Measurements from ENCODE around the gene ERF.

The ERF gene

GRCh38 chr19:42281146-42281826 is 26.4 kb upstream of the ERF start:
- DNase-seq (ENCODE audit: extremely low spot score) = no peak
- ChIA-PET CTCF (interaction anchor here (0.7 to 1.2 kb wide), 2 partner anchors 35 to 38 kb away, joined by 3 read pairs; no protein-coding TSS in a partner anchor), POLR2A (interaction anchor here (1.0 to 6.3 kb wide), 5 partner anchors 21 to 115 kb away, joined by 3 to 140 read pairs (median 8); partner anchors contain the start of genes GSK3A, PAFAH1B3 and PRR19)
- TF ChIP-seq ELF4 (IDR thresholded peaks at IDR 0.05) = no peak
- no peak for TF ChIP-seq HDGF (IDR thresholded peaks at IDR 0.05; ENCODE audit: borderline replicate concordance)
- TF ChIP-seq PKNOX1 (IDR thresholded peaks at IDR 0.05) = no peak
- no peak for TF ChIP-seq BHLHE40 (IDR thresholded peaks at IDR 0.05; ENCODE audit: borderline replicate concordance)
- no peak for TF ChIP-seq TARDBP (IDR thresholded peaks at IDR 0.05)
- no peak for TF ChIP-seq SP1 (IDR thresholded peaks at IDR 0.05)
- TF ChIP-seq FOXK2 (IDR thresholded peaks at IDR 0.05) = no peak
- TF ChIP-seq LEF1 (IDR thresholded peaks at IDR 0.05; ENCODE audit: borderline replicate concordance) = no peak
- no peak for TF ChIP-seq FOXM1 (IDR thresholded peaks at IDR 0.05; ENCODE audit: borderline replicate concordance)
- TF ChIP-seq SUZ12 (IDR thresholded peaks at IDR 0.05) = no peak

- CTCF ChIA-PET = interaction anchor here (2.9 kb wide), 1 partner anchor 35 kb away, joined by 53 read pairs; no protein-coding TSS in a partner anchor
Measured at GRCh38 chr19:42280815-42281145, 25.9 kb upstream of the ERF start.

GRCh38 chr19:42279902-42280814 is 25.2 kb upstream of the ERF start:
- peak; percentile 94 for TF ChIP-seq FOXM1 (IDR thresholded peaks at IDR 0.05; ENCODE audit: borderline replicate concordance)
- no peak for TF ChIP-seq FOXA1 (IDR thresholded peaks at IDR 0.05)
- DNase-seq (ENCODE audit: extremely low spot score) = peak; percentile 84
- CTCF ChIA-PET = interaction anchor here (0.6 to 2.9 kb wide), 9 partner anchors 11 to 155 kb away, joined by 3 to 53 read pairs (median 3); partner anchors contain the start of genes CIC and GSK3A
- POLR2A ChIA-PET = interaction anchor here (0.8 to 6.3 kb wide), 8 partner anchors 10 to 41 kb away, joined by 3 to 140 read pairs (median 6); partner anchors contain the start of genes CIC, GSK3A, PAFAH1B3 and PRR19

More at GRCh38 chr19:42280815-42281145, 25.9 kb upstream of the ERF start:
- DNase-seq (ENCODE audit: extremely low spot score) = no peak
- no peak for TF ChIP-seq ELF4 (IDR thresholded peaks at IDR 0.05)
- TF ChIP-seq LEF1 (IDR thresholded peaks at IDR 0.05; ENCODE audit: borderline replicate concordance) = no peak
- no peak for TF ChIP-seq NFRKB (IDR thresholded peaks at IDR 0.05)
- no peak for TF ChIP-seq FOXA1 (IDR thresholded peaks at IDR 0.05)
- TF ChIP-seq TARDBP (IDR thresholded peaks at IDR 0.05) = no peak
- no peak for TF ChIP-seq ZNF384 (IDR thresholded peaks at IDR 0.05)
- no peak for TF ChIP-seq PKNOX1 (IDR thresholded peaks at IDR 0.05)
- no peak for TF ChIP-seq FOXM1 (IDR thresholded peaks at IDR 0.05; ENCODE audit: borderline replicate concordance)
- no peak for TF ChIP-seq BHLHE40 (IDR thresholded peaks at IDR 0.05; ENCODE audit: borderline replicate concordance)
- no peak for TF ChIP-seq HDGF (IDR thresholded peaks at IDR 0.05; ENCODE audit: borderline replicate concordance)
- POLR2A ChIA-PET = interaction anchor here (2.6 to 6.3 kb wide), 2 partner anchors 36 to 41 kb away, joined by 6 to 140 read pairs; partner anchors contain the start of gene GSK3A

- ChIA-PET POLR2A (interaction anchor here (0.8 to 6.3 kb wide), 8 partner anchors 10 to 40 kb away, joined by 3 to 140 read pairs (median 6); partner anchors contain the start of genes CIC, GSK3A, PAFAH1B3 and PRR19), CTCF (interaction anchor here (0.6 to 2.9 kb wide), 9 partner anchors 10 to 156 kb away, joined by 3 to 53 read pairs (median 3); partner anchors contain the start of genes CIC and GSK3A)
- no peak for TF ChIP-seq FOXK2 (IDR thresholded peaks at IDR 0.05)
- no peak for DNase-seq (ENCODE audit: extremely low spot score)
Measured at GRCh38 chr19:42279155-42279901, 24.4 kb upstream of the ERF start.

- POLR2A ChIA-PET = interaction anchor here (1.1 to 6.3 kb wide), 6 partner anchors 11 to 39 kb away, joined by 3 to 140 read pairs (median 6); partner anchors contain the start of genes GSK3A, PAFAH1B3 and PRR19
- no peak for DNase-seq (ENCODE audit: extremely low spot score)
- TF ChIP-seq ARNT (IDR thresholded peaks at IDR 0.05) = no peak
- TF ChIP-seq TARDBP (IDR thresholded peaks at IDR 0.05) = no peak
- TF ChIP-seq HDGF (IDR thresholded peaks at IDR 0.05; ENCODE audit: borderline replicate concordance) = no peak
- no peak for TF ChIP-seq L3MBTL2 (conservative IDR thresholded peaks at IDR 0.05)
- TF ChIP-seq ZNF384 (IDR thresholded peaks at IDR 0.05) = no peak
- no peak for TF ChIP-seq PKNOX1 (IDR thresholded peaks at IDR 0.05)
- TF ChIP-seq LEF1 (IDR thresholded peaks at IDR 0.05; ENCODE audit: borderline replicate concordance) = no peak
- no peak for TF ChIP-seq CTBP1 (IDR thresholded peaks at IDR 0.05; ENCODE audit: borderline replicate concordance)
- TF ChIP-seq FOXA1 (IDR thresholded peaks at IDR 0.05) = no peak
- TF ChIP-seq SUZ12 (IDR thresholded peaks at IDR 0.05) = no peak
- TF ChIP-seq SP1 (IDR thresholded peaks at IDR 0.05) = no peak
- TF ChIP-seq FOXK2 (IDR thresholded peaks at IDR 0.05) = no peak
- no peak for TF ChIP-seq NFRKB (IDR thresholded peaks at IDR 0.05)
- TF ChIP-seq BHLHE40 (IDR thresholded peaks at IDR 0.05; ENCODE audit: borderline replicate concordance) = no peak
- no peak for TF ChIP-seq ELF4 (IDR thresholded peaks at IDR 0.05)
- TF ChIP-seq FOXM1 (IDR thresholded peaks at IDR 0.05; ENCODE audit: borderline replicate concordance) = no peak
- CTCF ChIA-PET = interaction anchor here (0.9 to 2.9 kb wide), 4 partner anchors 14 to 36 kb away, joined by 3 to 53 read pairs (median 6); partner anchors contain the start of gene GSK3A
Measured at GRCh38 chr19:42278452-42279154, 23.7 kb upstream of the ERF start.
